Mesenchymal stem cell (in vitro differentiated cells and primary cell): ENCODE results near the gene OTOP2.

Experiments
- DNase-seq: peaks from one replicate; pipeline ENCODE4 v3.0.0-alpha.2; 2013
- H2AFZ ChIP-seq: one replicate; pipeline ENCODE4 v1.6.1; 2013; ENCODE audit warnings: low read depth, mild to moderate bottlenecking, control low read depth, inconsistent platforms, low read length, moderate library complexity
- H2AK5ac ChIP-seq: 2 replicates; pipeline ENCODE4 v1.6.1; 2013; ENCODE audit warnings: low read length, moderate library complexity, mild to moderate bottlenecking, inconsistent platforms; ENCODE audit not compliant: severe bottlenecking
- H2BK120ac ChIP-seq: one replicate; pipeline ENCODE4 v1.6.1; 2013; ENCODE audit warnings: low read depth, mild to moderate bottlenecking, inconsistent platforms, low read length, moderate library complexity
- H2BK12ac ChIP-seq, 2 experiments: one replicate each; pipeline ENCODE4 v1.6.1; 2013; ENCODE audit warnings: inconsistent platforms in 2 of 2, low read length in 2 of 2, mild to moderate bottlenecking in 2 of 2, moderate library complexity in 2 of 2, control low read depth in 1 of 2
- H2BK15ac ChIP-seq: one replicate; pipeline ENCODE4 v1.6.1; 2013; ENCODE audit warnings: mild to moderate bottlenecking, low read depth, inconsistent platforms; ENCODE audit not compliant: poor library complexity, severe bottlenecking
- H2BK5ac ChIP-seq: 2 replicates; pipeline ENCODE4 v1.6.1; 2013; ENCODE audit warnings: low read depth, mild to moderate bottlenecking, low read length, control low read depth, inconsistent platforms; ENCODE audit not compliant: poor library complexity, severe bottlenecking
- H3K14ac ChIP-seq, 2 experiments: one replicate each; pipeline ENCODE4 v1.6.1; 2013; ENCODE audit warnings: inconsistent platforms in 2 of 2, low read length in 2 of 2, control low read depth in 1 of 2, mild to moderate bottlenecking in 1 of 2, moderate library complexity in 1 of 2
- H3K18ac ChIP-seq, 2 experiments: one replicate each; pipeline ENCODE4 v1.6.1; 2013; ENCODE audit warnings: inconsistent platforms in 2 of 2, low read length in 2 of 2, control low read depth in 1 of 2, low read depth in 1 of 2, mild to moderate bottlenecking in 1 of 2
- H3K23ac ChIP-seq, 2 experiments: one replicate each; pipeline ENCODE4 v1.6.1; 2013; ENCODE audit warnings: inconsistent platforms in 2 of 2, low read length in 2 of 2, mild to moderate bottlenecking in 2 of 2, moderate library complexity in 2 of 2, control low read depth in 1 of 2
- H3K27ac ChIP-seq: 2 replicates; pipeline ENCODE4 v1.5.1; 2013; ENCODE audit warnings: mild to moderate bottlenecking, moderate library complexity, low read length, control low read depth, inconsistent platforms; ENCODE audit not compliant: poor library complexity, severe bottlenecking
- H3K27me3 ChIP-seq, 2 experiments: 2 replicates each; pipeline versions ENCODE4 v1.6.1 to v1.7.0; 2013; ENCODE audit warnings: low read length in 2 of 2, mild to moderate bottlenecking in 2 of 2, moderate library complexity in 2 of 2, control low read depth in 1 of 2, inconsistent platforms in 1 of 2; ENCODE audit not compliant: control insufficient read depth in 1 of 2, insufficient read depth in 1 of 2
- H3K36me3 ChIP-seq, 2 experiments: 2 replicates each; pipeline versions ENCODE4 v1.6.1 to v1.7.0; 2013; ENCODE audit warnings: low read length in 2 of 2, control low read depth in 1 of 2, inconsistent platforms in 1 of 2, low read depth in 1 of 2, mild to moderate bottlenecking in 1 of 2; ENCODE audit not compliant: insufficient read depth in 2 of 2, control insufficient read depth in 1 of 2
- H3K4ac ChIP-seq, 2 experiments: one replicate each; pipeline ENCODE4 v1.6.1; 2013; ENCODE audit warnings: inconsistent platforms in 2 of 2, low read length in 2 of 2, mild to moderate bottlenecking in 2 of 2, moderate library complexity in 2 of 2, control low read depth in 1 of 2, low read depth in 1 of 2
- H3K4me1 ChIP-seq: 2 replicates; pipeline ENCODE4 v1.6.1; 2013; ENCODE audit warnings: low read depth, low read length, control low read depth; ENCODE audit not compliant: control insufficient read depth, insufficient read depth
- H3K4me2 ChIP-seq: 2 replicates; pipeline ENCODE4 v1.6.1; 2013; ENCODE audit warnings: low read length, mild to moderate bottlenecking, inconsistent platforms; ENCODE audit not compliant: poor library complexity, severe bottlenecking
- H3K4me3 ChIP-seq, 2 experiments: 2 replicates each; pipeline versions ENCODE4 v1.5.1 to v1.7.0; 2013; ENCODE audit warnings: low read length in 2 of 2, mild to moderate bottlenecking in 2 of 2, control low read depth in 1 of 2, low read depth in 1 of 2; ENCODE audit not compliant: insufficient read depth in 1 of 2
- H3K79me1 ChIP-seq: replicated peaks from 2 replicates; pipeline ENCODE4 v1.6.1; 2013; ENCODE audit warnings: mild to moderate bottlenecking, control low read depth, low read length, inconsistent platforms; ENCODE audit not compliant: poor library complexity, severe bottlenecking
- H3K9ac ChIP-seq: 2 replicates; pipeline ENCODE4 v1.7.0; 2013; ENCODE audit warnings: mild to moderate bottlenecking, low read length, moderate library complexity
- H3K9me3 ChIP-seq: 2 replicates; pipeline ENCODE4 v1.7.0; 2013; ENCODE audit warnings: mild to moderate bottlenecking, low read length; ENCODE audit not compliant: control insufficient read depth
- H4K8ac ChIP-seq: one replicate; pipeline ENCODE4 v1.6.1; 2013; ENCODE audit warnings: inconsistent platforms, mild to moderate bottlenecking, low read length, moderate library complexity
- H4K91ac ChIP-seq: one replicate; pipeline ENCODE4 v1.6.1; 2013; ENCODE audit warnings: mild to moderate bottlenecking, low read length, inconsistent platforms
- WGBS: methylation state at CpG from one replicate; pipeline ENCODE4 v1.1.7; 2013; ENCODE audit warnings: mixed read lengths; 5-methylcytosine and 5-hydroxymethylcytosine counted together

OTOP2 gene

DNA sequence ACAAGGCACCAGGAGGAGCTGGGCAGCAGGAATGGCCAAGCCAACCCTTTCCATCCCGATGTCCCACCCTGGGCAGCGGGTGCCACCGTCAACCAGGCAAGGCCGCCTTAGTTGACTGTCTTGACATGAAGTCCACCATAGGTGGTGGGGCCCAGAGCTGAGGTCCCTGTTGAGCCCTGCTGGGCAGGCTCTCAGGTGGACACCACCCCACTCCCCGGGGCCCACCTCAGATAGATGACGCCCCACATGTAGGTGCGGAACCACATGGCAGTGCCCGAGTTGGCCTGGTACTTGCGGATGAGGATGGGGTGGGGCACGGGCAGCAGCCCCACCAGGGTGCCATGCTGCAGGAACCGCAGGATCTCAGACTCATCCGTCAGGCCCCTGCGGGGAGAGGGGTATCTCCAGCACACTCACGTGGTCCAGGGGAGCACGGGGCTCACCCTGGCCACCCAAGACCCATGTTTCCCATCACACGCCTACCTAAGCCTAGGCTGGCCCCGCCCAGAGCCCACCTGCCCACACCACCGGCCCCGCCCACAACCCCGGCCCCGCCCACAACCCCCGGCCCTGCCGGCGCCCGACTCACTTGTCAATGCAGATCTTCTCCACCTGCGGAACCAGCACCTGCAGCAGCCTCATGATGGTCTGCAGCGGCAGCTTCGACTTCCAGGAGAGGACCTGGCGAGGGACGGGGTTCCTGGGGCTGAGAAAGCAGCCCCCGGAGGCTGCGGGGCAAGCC, 27.8 kb downstream of the OTOP2 start:
- Histone ChIP-seq H2BK5ac (no peak overlapping the region), H3K27ac (no peak overlapping the region), H3K4me3 (no peak overlapping the region), H3K4me1 (peaks cover 5% of the 10 kb centered on the region), H4K91ac (no peak overlapping the region), H3K14ac (no peak overlapping the region), H3K36me3 (no peaks in the 10 kb centered on the region), H2BK12ac (no peak overlapping the region), H3K18ac (no peak overlapping the region), H2BK120ac (no peak overlapping the region), H3K27me3 (peaks cover 48 to 85% of the 10 kb centered on the region in 2 experiments), H2AK5ac (no peak overlapping the region), H3K9me3 (no peaks in the 10 kb centered on the region), H3K4me2 (no peak overlapping the region), H3K9ac (no peak overlapping the region), H3K79me1 (no peaks in the 10 kb centered on the region), H2AFZ (no peak overlapping the region), H2BK15ac (no peak overlapping the region), H3K23ac (no peak overlapping the region), H3K4ac (no peak overlapping the region), H4K8ac (no peak overlapping the region)
- no peak for DNase-seq
- 77% methylated on average over 32 of the region's 32 CpGs for WGBS

DNA sequence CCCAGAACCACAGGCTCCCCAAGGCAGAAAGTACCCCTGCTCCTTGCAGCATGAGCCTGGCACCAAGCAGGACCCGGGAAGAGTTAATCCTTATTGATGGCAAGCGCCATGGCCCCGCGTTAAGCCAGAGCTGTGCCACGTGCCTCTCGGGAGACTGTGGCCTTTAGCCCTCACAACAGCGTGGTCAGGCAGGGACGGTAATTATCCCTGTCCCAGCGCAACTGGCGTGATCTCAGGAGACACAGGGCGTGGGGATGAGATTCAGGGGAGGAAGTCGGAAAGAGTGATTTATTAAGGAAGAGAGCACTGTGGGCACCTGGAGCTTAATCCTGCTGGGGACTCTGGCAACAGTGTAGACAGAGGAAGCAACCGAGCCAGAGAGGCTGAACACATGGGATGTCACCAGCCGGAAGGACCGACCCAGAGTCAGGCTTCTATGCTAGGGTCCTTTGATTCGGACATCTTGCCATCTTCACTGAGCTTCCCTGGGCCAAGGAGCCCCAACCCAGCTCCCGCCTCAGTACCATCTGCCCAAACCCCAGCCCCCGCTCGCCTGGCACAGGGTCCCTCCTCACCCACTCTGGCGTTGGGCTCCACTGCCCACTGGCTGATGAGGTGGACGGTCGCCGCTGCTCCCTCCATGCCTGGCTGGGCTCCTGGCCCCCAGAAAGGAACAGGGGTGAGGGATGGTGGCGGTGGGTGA, 28.5 kb downstream of the OTOP2 start:
- DNase-seq = no peak
- Histone ChIP-seq H3K27ac (no peak overlapping the region), H2AFZ (no peak overlapping the region), H3K4ac (no peak overlapping the region), H3K9ac (no peak overlapping the region), H2BK120ac (no peak overlapping the region), H3K9me3 (no peaks in the 10 kb centered on the region), H3K27me3 (peaks cover 42 to 81% of the 10 kb centered on the region in 2 experiments), H3K18ac (no peak overlapping the region), H3K79me1 (no peaks in the 10 kb centered on the region), H2BK12ac (no peak overlapping the region), H2AK5ac (no peak overlapping the region), H3K4me2 (no peak overlapping the region), H2BK15ac (no peak overlapping the region), H3K23ac (no peak overlapping the region), H4K8ac (no peak overlapping the region), H3K4me1 (peaks cover 5% of the 10 kb centered on the region), H3K14ac (no peak overlapping the region), H3K36me3 (no peaks in the 10 kb centered on the region), H3K4me3 (no peak overlapping the region), H4K91ac (peak overlapping the region; percentile 31), H2BK5ac (no peak overlapping the region)
- WGBS = 89% methylated on average over 24 of the region's 24 CpGs

- Histone ChIP-seq H3K9me3 (no peaks in the 10 kb centered on the region), H3K27ac (no peak overlapping the region), H2BK120ac (no peak overlapping the region), H3K36me3 (no peaks in the 10 kb centered on the region), H4K8ac (no peak overlapping the region), H3K27me3 (peaks cover 42 to 78% of the 10 kb centered on the region in 2 experiments), H3K23ac (no peak overlapping the region), H3K18ac (no peak overlapping the region), H3K14ac (no peak overlapping the region), H3K4me3 (no peak overlapping the region), H3K4me2 (no peak overlapping the region), H2AFZ (no peak overlapping the region), H3K9ac (no peak overlapping the region), H3K79me1 (no peaks in the 10 kb centered on the region), H3K4me1 (peaks cover 5% of the 10 kb centered on the region), H2BK15ac (no peak overlapping the region), H2BK5ac (no peak overlapping the region), H4K91ac (no peak overlapping the region), H2AK5ac (no peak overlapping the region), H2BK12ac (no peak overlapping the region), H3K4ac (no peak overlapping the region)
- DNase-seq = no peak
- 87% methylated on average over 11 of the region's 11 CpGs for WGBS
Observed at GRCh38 chr17:74953134-74953687, 29.1 kb downstream of the OTOP2 start.

DNA sequence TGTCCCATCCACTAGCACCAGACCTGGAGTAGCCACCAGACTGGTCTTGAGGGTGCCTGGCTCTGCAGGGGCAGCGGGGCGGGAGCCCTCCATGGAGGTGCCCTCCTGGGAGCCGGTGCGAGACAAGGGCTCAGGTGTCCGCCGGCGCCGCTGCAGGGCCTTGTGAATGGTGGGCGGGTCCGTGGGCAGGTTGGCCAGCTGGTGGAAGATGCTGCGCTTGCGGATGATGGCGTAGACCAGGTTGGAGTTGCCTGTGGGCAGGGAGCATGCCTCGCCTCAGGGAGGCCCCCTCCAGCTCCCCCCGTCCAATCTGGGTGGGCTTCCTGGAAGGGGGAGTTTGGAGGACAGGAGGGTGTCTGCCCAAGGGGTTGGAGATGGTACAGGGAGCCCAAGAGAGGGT, 30.0 kb downstream of the OTOP2 start:
- Histone ChIP-seq H2BK5ac (no peak overlapping the region), H3K27ac (no peak overlapping the region), H4K91ac (no peak overlapping the region), H2BK15ac (no peak overlapping the region), H3K4me1 (peaks cover 5% of the 10 kb centered on the region), H3K9ac (no peak overlapping the region), H3K27me3 (peaks cover 42 to 81% of the 10 kb centered on the region in 2 experiments), H3K4me3 (no peak overlapping the region), H3K23ac (no peak overlapping the region), H4K8ac (no peak overlapping the region), H3K18ac (no peak overlapping the region), H2BK120ac (no peak overlapping the region), H2AK5ac (no peak overlapping the region), H3K36me3 (no peaks in the 10 kb centered on the region), H2BK12ac (no peak overlapping the region), H2AFZ (no peak overlapping the region), H3K14ac (no peak overlapping the region), H3K79me1 (no peaks in the 10 kb centered on the region), H3K4ac (no peak overlapping the region), H3K9me3 (no peaks in the 10 kb centered on the region), H3K4me2 (no peak overlapping the region)
- DNase-seq = no peak
- 86% methylated on average over 15 of the region's 15 CpGs for WGBS
